HepG2 (cell line): ENCODE measurements around the gene OR5AP2. TPM values are rescaled to one million over a fixed set of nuclear protein-coding genes. Genes with fewer than 3 reads are reported as not detected.
"Not testable (repeated sequence)": the region's sequence is repeated elsewhere in the genome, so short reads cannot be mapped to it uniquely, and the experiment has no call there.

Experiments used
- ATAC-seq: fragments of 200-7000 bp; cut with Tn5 transposase; 3 replicates; pipeline ENCODE4 v1.9.1; 2020; ENCODE audit warnings: mild to moderate bottlenecking, moderate library complexity
- BruUV-seq: library from RNA; stranded (reverse); fragments of 400-500 nt; replicated peaks from 2 replicates; lab custom pipeline; 2021; lab: Mats Ljungman, UMichigan
- CTCF ChIA-PET: fragments of 300-600 bp; formaldehyde crosslinking; extraction: SDS; loops from one replicate; lab custom pipeline; 2021; ENCODE audit warnings: low total read pairs, inconsistent platforms, low intra/inter-chr PET ratio; lab: Yijun Ruan, JAX
- POLR2A ChIA-PET: fragments of 350-600 bp; sonication (Branson Sonifier 250); formaldehyde crosslinking; loops from one replicate; lab custom pipeline; 2020; ENCODE audit warnings: antibody characterized with exemption, inconsistent platforms; lab: Yijun Ruan, JAX
- DNase-seq: peaks from one replicate; pipeline ENCODE4 v3.0.0-alpha.2; 2015; ENCODE audit warnings: low spot score
- FAIRE-seq: peaks from 3 replicates; lab custom pipeline; 2011; peaks lifted over from hg19 to GRCh38; lab: Jason Lieb, UNC
- H2AFZ ChIP-seq: one replicate; pipeline ENCODE4 v1.6.1; 2011; ENCODE audit warnings: low read length, inconsistent platforms
- H3K27ac ChIP-seq: fragments of 300-600 bp; 3 replicates; pipeline ENCODE4 v1.8.0; 2011; ENCODE audit warnings: mixed run types, mild to moderate bottlenecking, mixed read lengths, low read length, inconsistent platforms; ENCODE audit not compliant: insufficient read depth; ENCODE audit errors: extremely low read length
- H3K27me3 ChIP-seq, 2 experiments: fragments of 200-600 bp in 1 of 2; 2 replicates in 1 of 2; 3 replicates in 1 of 2; pipeline versions ENCODE4 v1.6.0 to v1.8.0; 2011; ENCODE audit warnings: low read length in 2 of 2, mild to moderate bottlenecking in 2 of 2, moderate library complexity in 2 of 2, inconsistent platforms in 1 of 2; ENCODE audit not compliant: insufficient read depth in 2 of 2, control insufficient read depth in 1 of 2
- H3K36me3 ChIP-seq, 2 experiments: fragments of 200-600 bp in 1 of 2; replicated peaks in 1 of 2; 2 replicates in 1 of 2; 3 replicates in 1 of 2; pipeline versions ENCODE4 v1.5.1 to v1.8.0; 2011; ENCODE audit warnings: low read length in 2 of 2, inconsistent platforms in 1 of 2; ENCODE audit not compliant: insufficient read depth in 2 of 2, control insufficient read depth in 1 of 2
- H3K4me1 ChIP-seq: 2 replicates; pipeline ENCODE4 v1.5.1; 2012; ENCODE audit warnings: low read length, inconsistent platforms; ENCODE audit not compliant: insufficient read depth
- H3K4me2 ChIP-seq: 2 replicates; pipeline ENCODE4 v1.6.0; 2011; ENCODE audit warnings: low read depth, low read length, inconsistent platforms
- H3K4me3 ChIP-seq, 3 experiments: fragments of 200-600 bp in 1 of 3; sonication (generic), shearing (Covaris generic) in 1 of 3; replicated peaks in 1 of 3; 2 replicates each; pipeline ENCODE4 v1.5.1; 2011 to 2016; ENCODE audit warnings: low read length in 3 of 3, inconsistent platforms in 2 of 3, low read depth in 2 of 3, mild to moderate bottlenecking in 2 of 3, control low read depth in 1 of 3, mixed read lengths in 1 of 3; ENCODE audit not compliant: insufficient read depth in 1 of 3
- H3K79me2 ChIP-seq: one replicate; pipeline ENCODE4 v1.6.1; 2011; ENCODE audit warnings: low read length, inconsistent platforms; ENCODE audit not compliant: insufficient read depth
- H3K9ac ChIP-seq: 2 replicates; pipeline ENCODE4 v1.6.0; 2011; ENCODE audit warnings: mild to moderate bottlenecking, low read depth, low read length, inconsistent platforms; ENCODE audit not compliant: insufficient read depth
- H3K9me3 ChIP-seq: 2 replicates; pipeline ENCODE4 v1.5.1; 2012; ENCODE audit warnings: mild to moderate bottlenecking, low read length
- H4K20me1 ChIP-seq: 2 replicates; pipeline ENCODE4 v1.6.0; 2011; ENCODE audit warnings: inconsistent platforms, mild to moderate bottlenecking, low read length, moderate library complexity; ENCODE audit not compliant: insufficient read depth
- RFXANK ChIP-seq: IDR thresholded peaks from 2 replicates; pipeline ENCODE4 v1.6.1; 2016
- SCMH1 ChIP-seq: sonication (generic); formaldehyde crosslinking; IDR thresholded peaks from 2 replicates; pipeline ENCODE4 v1.9.0; 2021; ENCODE audit warnings: missing genetic modification reagents, mild to moderate bottlenecking, borderline replicate concordance
- ZFY ChIP-seq: sonication (generic); formaldehyde crosslinking; IDR thresholded peaks from 2 replicates; pipeline ENCODE4 v1.4.0; 2020; ENCODE audit warnings: missing genetic modification reagents
- ZMAT3 ChIP-seq: sonication (generic); formaldehyde crosslinking; conservative IDR thresholded peaks from 2 replicates; pipeline ENCODE4 v1.7.0; 2021; ENCODE audit warnings: missing genetic modification reagents
- ZNF160 ChIP-seq: sonication (generic); formaldehyde crosslinking; IDR thresholded peaks from 2 replicates; pipeline ENCODE4 v1.8.0; 2022; ENCODE audit warnings: mild to moderate bottlenecking, inconsistent platforms, missing genetic modification reagents
- ZNF205 ChIP-seq: IDR thresholded peaks from 2 replicates; pipeline ENCODE4 v1.6.1; 2018; ENCODE audit warnings: missing biosample characterization, missing genetic modification reagents
- ZNF264 ChIP-seq: sonication (generic); formaldehyde crosslinking; IDR thresholded peaks from 2 replicates; pipeline ENCODE4 v1.4.0; 2020; ENCODE audit warnings: missing genetic modification reagents
- ZNF609 ChIP-seq: sonication (generic); formaldehyde crosslinking; IDR thresholded peaks from 2 replicates; pipeline ENCODE4 v1.4.0; 2020; ENCODE audit warnings: mild to moderate bottlenecking, missing genetic modification reagents, borderline replicate concordance
- WGBS: methylation state at CpG from one replicate; pipeline ENCODE4 v1.1.6; 2017; ENCODE audit warnings: low lambda C conversion rate; 5-methylcytosine and 5-hydroxymethylcytosine counted together
- in situ Hi-C: cut with HindIII; loops from 2 replicates; pipeline ENCODE4 v1.10.0; 2017; ENCODE audit warnings: low pct_unique_long_range_greater_than_20kb; ENCODE audit not compliant: extremely low pct_ligation_motif_present
- intact Hi-C: fragments of 100-400 bp; cut with micrococcal nuclease; formaldehyde crosslinking; loops from one replicate; pipeline ENCODE4 v1.10.0; 2022; ENCODE audit not compliant: unreplicated experiment
- polyA plus RNA-seq, 8 experiments: library from polyadenylated mRNA; depleted of rRNA in 3 of 8; stranded (reverse) in 7 of 8; unstranded in 1 of 8; fragments of >200 nt; fragmentation: Illumina TruSeq in 4 of 8; extraction: Trizol in 4 of 8; gene quantifications; 2 replicates each; pipeline versions ENCODE4 v1.2.1 to v1.2.3, GENCODE V29; 2011 to 2016; ENCODE audit warnings: low read depth in 4 of 8, missing spikeins in 1 of 8, mixed read lengths in 1 of 8; ENCODE audit not compliant: insufficient read depth in 1 of 8
- total RNA-seq, 5 experiments: library from RNA; depleted of rRNA; stranded (reverse); fragments of >200 nt; fragmentation: Illumina TruSeq; extraction: Trizol; gene quantifications; 2 replicates each; pipeline ENCODE4 v1.2.3, GENCODE V29; 2016; ENCODE audit warnings: low read depth in 1 of 5

Gene OR5AP2
- total and polyA plus RNA-seq, 2 of the 13 experiments (the other 11 are each of a cell fraction or from before 2014, with no cell fraction given) = not detected

GRCh38 chr11:56691179-56691578 lies 48.9 kb upstream of the OR5AP2 start:
- H3K9ac ChIP-seq, H3K27me3 ChIP-seq, H3K9me3 ChIP-seq, H4K20me1 ChIP-seq, H2AFZ ChIP-seq, DNase-seq, H3K4me1 ChIP-seq, BruUV-seq, H3K4me2 ChIP-seq, POLR2A ChIA-PET, in situ Hi-C loops, H3K4me3 ChIP-seq, intact Hi-C loops, H3K79me2 ChIP-seq, H3K27ac ChIP-seq, H3K36me3 ChIP-seq, CTCF ChIA-PET, ATAC-seq: not testable (repeated sequence)
- 17% methylated on average over 3 of the region's 3 CpGs for WGBS
- FAIRE-seq = peak; percentile 28

- Histone ChIP-seq H3K4me2 (no peak overlapping the region), H3K4me1 (no peaks in the 10 kb centered on the region), H3K27ac (no peak overlapping the region), H3K79me2 (no peaks in the 10 kb centered on the region), H4K20me1 (no peaks in the 10 kb centered on the region), H2AFZ (no peak overlapping the region), H3K36me3 (no peaks in the 10 kb centered on the region), H3K9ac (no peak overlapping the region), H3K27me3 (no peaks in the 10 kb centered on the region), H3K9me3 (no peaks in the 10 kb centered on the region), H3K4me3 (no peak overlapping the region)
- no peak for TF ChIP-seq ZNF160 (CRISPR knock-in tag)
- TF ChIP-seq ZNF264 (CRISPR knock-in tag) = no peak
- TF ChIP-seq ZNF609 = no peak
- TF ChIP-seq SCMH1 (CRISPR knock-in tag) = no peak
- TF ChIP-seq RFXANK (CRISPR knock-in tag) = no peak
- TF ChIP-seq ZFY (CRISPR knock-in tag) = no peak
- TF ChIP-seq ZMAT3 (CRISPR knock-in tag) = no peak
- TF ChIP-seq ZNF205 (CRISPR knock-in tag) = no peak
- no peak for FAIRE-seq
- in situ Hi-C loops = no loop called here
- DNase-seq = no peak
- intact Hi-C loops = no loop called here
- no peak for ATAC-seq
- 25% methylated on average over 1 of the region's 1 CpG for WGBS
- POLR2A ChIA-PET = no interaction called here
- CTCF ChIA-PET = no interaction called here
- BruUV-seq = no TSS peak
Measured at GRCh38 chr11:56688554-56689100, 46.4 kb upstream of the OR5AP2 start.
